IPS-11a (cell line): ENCODE measurements around the gene COL15A1.

Experiments used
- H3K4me3 ChIP-seq: one replicate; pipeline ENCODE4 v1.5.1; 2013; ENCODE audit warnings: low read depth, low read length, control low read depth

COL15A1 gene

GRCh38 chr9:98944057-98944733, 488 bp downstream of the COL15A1 start:
- peak overlapping the region; percentile 53 for H3K4me3 ChIP-seq

DNA sequence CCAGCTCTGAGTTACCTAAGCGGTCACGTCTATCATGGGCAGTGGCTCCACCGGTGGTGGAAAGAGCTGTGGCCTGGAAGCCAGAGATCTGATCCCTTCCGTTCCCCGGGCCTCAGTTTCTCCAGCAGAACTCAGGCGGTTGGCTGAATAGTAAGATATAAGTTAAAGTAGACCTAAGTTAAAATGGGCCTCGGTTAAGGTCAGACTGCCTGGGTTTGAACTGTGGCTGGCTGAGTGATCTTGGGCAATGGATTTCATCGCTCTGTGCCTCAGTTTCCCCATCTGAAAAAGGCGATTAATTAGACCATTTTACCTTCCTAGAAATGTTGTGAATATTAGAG, 997 bp downstream of the COL15A1 start:
- H3K4me3 ChIP-seq, result no peak overlapping the region

- no peak overlapping the region for H3K4me3 ChIP-seq
Measured at GRCh38 chr9:98949565-98949964, 5.9 kb downstream of the COL15A1 start.

- H3K4me3 ChIP-seq, result no peak overlapping the region
Measured at GRCh38 chr9:98950262-98950661, 6.6 kb downstream of the COL15A1 start.

DNA sequence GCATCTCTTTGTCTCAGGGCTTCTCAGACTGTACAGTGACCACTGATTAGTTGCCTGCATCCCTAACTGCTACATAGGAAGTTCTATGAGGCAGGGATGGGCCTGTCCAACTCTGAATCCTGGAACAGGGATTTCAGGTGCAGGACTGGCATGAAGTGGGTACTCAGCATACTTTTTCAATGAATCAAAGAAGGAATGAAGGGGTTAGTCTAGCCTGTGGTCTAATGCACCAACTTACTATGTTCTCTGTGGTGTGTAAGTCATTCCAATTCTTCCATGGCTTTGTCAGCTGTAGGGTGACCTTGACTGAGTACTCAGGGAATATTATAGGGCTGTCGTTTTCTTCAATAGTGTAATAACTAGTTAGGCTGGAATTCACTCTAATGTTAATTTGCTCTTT, 8.3 kb downstream of the COL15A1 start:
- H3K4me3 ChIP-seq, result no peak overlapping the region

GRCh38 chr9:98953581-98954243, 10.0 kb downstream of the COL15A1 start:
- no peak overlapping the region for H3K4me3 ChIP-seq

- H3K4me3 ChIP-seq, result no peak overlapping the region
Measured at GRCh38 chr9:98954244-98954610, 10.5 kb downstream of the COL15A1 start.

DNA sequence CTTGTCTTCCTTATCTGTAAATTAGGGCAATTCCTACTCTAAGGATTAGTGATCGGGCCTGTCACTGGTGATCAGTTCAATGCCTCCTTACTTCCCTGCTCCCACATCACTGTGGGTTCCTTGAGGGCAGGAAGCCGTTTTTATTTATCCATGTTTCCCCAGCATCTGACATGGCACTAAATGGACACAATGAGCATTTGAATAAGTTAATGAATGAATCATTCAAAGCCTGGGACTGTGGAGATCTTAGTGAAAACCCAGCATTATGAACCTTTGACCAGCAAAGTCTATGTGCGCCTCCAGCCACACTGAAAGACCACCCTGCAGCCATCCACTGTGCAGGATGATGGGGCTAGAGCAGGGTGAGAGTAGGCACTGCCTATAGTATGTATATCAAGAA, 11.6 kb downstream of the COL15A1 start:
- H3K4me3 ChIP-seq, result no peak overlapping the region

GRCh38 chr9:98957826-98958225, 14.1 kb downstream of the COL15A1 start:
- no peak overlapping the region for H3K4me3 ChIP-seq

- no peak overlapping the region for H3K4me3 ChIP-seq
Measured at GRCh38 chr9:98958271-98958984, 14.7 kb downstream of the COL15A1 start.

GRCh38 chr9:98960409-98960808, 16.7 kb downstream of the COL15A1 start:
- H3K4me3 ChIP-seq, result no peak overlapping the region

- H3K4me3 ChIP-seq, result no peak overlapping the region
Measured at GRCh38 chr9:98961513-98962180, 17.9 kb downstream of the COL15A1 start.

- H3K4me3 ChIP-seq, result no peak overlapping the region
Measured at GRCh38 chr9:98962181-98962560, 18.5 kb downstream of the COL15A1 start.

DNA sequence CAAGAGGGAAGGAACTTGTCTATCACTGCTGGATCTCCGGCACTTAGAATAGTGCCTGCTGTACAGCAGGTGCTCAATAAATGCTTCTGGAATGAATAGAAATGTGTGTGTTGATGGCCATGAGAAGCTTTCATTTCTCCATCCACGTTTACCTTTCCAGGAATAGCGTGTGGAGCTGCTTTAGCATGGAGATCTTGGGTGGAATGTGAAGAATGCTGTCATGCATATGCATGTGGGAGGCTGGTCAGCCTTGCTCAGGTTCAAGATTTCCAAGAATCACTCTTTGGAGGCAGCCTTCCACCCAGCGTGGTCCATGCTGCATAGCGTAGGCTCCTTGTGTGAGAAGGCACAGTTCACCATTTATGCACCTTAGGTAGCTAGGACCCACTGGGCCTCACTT, 19.2 kb downstream of the COL15A1 start:
- H3K4me3 ChIP-seq, result no peak overlapping the region

- no peak overlapping the region for H3K4me3 ChIP-seq
Measured at GRCh38 chr9:98964201-98964600, 20.5 kb downstream of the COL15A1 start.

DNA sequence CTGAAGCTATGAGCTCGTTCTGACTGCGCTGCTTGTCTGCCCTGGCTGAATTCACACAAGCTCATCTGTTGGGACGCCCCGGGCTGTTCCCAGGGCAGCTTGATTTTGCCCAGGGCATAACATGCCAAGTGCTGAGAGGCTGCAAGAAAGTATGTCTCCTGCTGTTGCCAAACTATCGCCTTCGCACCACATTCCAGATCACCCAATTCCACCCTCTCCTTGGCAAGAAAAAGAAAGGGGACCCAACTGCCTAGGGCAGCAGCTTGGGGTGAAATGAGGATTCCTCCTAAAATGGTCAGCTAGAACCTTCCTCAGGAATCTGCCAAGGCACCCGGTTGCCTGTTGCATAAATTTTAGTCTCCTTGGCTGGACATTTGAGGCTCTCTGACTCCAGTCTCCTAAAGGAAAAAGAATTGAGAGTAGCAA, 21.2 kb downstream of the COL15A1 start:
- H3K4me3 ChIP-seq, result no peak overlapping the region

DNA sequence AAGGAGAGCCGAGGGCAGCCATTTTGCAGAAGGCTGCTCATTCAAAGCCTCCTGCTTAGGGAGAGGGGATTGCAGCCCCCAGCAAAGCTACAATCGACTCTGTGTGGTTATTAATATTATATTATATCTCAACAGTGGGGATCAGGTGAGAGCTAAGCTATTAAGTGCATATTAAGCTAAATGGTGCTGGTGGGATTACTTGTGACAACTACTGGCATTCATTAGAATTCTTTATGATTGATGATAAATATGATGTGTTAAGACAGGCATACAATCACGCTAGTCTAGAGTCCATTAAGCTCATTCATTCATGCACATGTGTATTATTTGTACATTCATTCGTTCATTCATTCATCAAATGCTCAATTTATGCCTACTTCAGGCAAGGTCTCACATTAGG, 23.0 kb downstream of the COL15A1 start:
- H3K4me3 ChIP-seq, result no peak overlapping the region

DNA sequence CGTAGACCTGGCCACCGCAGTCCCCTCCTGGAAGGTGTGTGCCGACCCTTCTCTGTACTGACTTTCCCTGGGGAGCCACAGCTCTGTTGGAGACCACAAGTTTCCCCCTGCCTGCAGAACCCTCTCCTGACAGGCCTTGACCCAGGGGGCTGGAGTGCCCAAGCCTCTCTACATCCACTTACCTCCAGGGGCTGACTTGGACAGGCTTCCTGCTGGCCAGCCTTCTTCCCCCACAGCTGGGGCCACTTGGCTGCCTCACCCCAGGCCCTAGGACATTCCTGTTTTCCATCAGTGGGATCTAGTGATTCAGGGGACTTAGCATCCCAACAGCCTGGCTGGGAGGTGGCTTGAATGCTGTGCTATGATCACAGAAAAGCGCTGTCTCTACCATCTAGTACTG, 23.6 kb downstream of the COL15A1 start:
- no peak overlapping the region for H3K4me3 ChIP-seq

DNA sequence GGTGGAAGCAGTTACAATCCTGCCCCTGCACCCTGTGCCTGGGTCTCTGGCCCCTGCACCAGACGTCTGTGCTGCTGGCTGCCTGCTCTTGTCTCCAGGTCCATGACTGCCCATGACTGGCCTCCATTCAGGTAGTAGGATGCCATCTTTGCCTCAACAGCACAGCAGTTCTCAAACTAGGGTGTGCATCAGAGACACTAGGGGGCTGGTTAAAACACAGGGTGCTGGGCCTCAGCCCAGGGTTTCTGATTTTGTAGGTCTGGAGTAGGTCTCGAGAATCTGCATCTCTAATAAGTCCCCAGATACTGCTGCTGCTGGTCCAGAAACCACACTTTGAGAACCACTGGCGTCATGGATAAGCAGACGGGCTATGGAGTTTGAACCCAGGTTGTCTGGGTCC, 24.0 kb downstream of the COL15A1 start:
- H3K4me3 ChIP-seq, result no peak overlapping the region

DNA sequence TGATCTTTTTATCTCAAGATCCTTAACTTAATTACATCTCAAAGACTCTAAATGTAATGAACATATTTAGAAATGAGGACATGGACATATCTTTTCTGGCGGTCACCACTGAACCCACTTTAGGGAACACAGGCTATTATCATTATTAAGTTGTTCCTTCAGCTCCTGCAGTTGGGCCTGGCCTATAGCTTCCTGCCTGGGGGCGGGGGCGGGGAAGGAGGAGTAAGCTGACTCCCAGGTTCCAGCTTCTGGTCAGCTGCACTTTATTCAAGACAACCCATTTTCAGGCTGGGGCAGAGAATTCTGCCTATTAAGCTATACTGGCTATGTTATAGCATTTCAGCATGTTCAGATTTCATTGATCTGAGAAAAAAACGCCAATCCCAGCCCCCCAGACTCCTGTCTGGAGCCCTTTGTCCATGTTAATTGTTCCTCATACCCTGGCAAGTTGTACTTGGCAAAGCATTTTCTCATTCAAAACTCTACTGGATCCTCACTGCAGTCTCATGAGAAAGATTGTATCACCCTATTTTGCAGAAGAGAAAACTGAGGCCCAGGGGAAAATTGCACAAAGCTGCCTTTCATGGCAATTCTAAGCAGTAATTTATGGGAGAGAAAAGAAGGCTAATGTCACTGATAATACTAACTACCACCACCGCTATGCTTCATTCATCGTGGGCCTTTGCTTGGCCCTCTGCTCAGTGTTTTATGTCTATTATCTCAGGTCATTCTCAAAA, 25.1 kb downstream of the COL15A1 start:
- H3K4me3 ChIP-seq, result no peak overlapping the region

DNA sequence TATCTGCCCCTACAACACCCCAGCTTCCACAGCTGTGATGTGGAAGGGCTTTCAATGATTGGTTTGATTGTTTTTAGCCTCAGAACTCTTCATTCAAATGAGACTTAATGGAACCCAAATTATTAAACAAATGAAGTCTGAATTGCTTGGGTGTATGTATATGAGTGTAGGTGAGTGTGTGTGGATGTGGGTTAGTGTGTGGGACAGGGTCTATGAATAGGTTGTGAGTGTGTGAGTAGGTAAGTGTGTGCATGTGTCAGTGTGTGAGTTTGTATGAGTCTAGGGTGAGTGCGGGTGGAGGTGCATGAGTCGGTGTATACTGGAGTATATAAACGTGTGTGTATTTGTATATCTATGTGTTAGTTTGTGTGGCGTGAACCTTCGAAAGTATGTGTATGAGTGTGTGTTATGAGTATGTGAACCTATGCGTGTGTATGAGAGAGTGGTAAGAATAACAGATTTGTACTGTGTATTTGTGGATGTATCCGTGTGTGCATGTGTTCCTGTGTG, 26.9 kb downstream of the COL15A1 start:
- H3K4me3 ChIP-seq, result no peak overlapping the region
